LNCAP (cell line): ENCODE results near the gene PRDX5.

Source experiments
- CTCF ChIP-seq: fragments of 450-650 bp; IDR thresholded peaks from 2 replicates; pipeline ENCODE4 v1.5.1; 2017; ENCODE audit warnings: mild to moderate bottlenecking

Gene PRDX5

GRCh38 chr11:64334764-64335735 is 17.1 kb downstream of the PRDX5 start:
- no peak for TF ChIP-seq CTCF

GRCh38 chr11:64337538-64338249 is 19.8 kb downstream of the PRDX5 start:
- TF ChIP-seq CTCF, result no peak

- no peak for TF ChIP-seq CTCF
Measured at GRCh38 chr11:64338716-64339115, 20.8 kb downstream of the PRDX5 start.

- no peak for TF ChIP-seq CTCF
Measured at GRCh38 chr11:64339286-64339685, 21.4 kb downstream of the PRDX5 start.

- no peak for TF ChIP-seq CTCF
Measured at GRCh38 chr11:64339754-64340408, 22.0 kb downstream of the PRDX5 start, which contains the start of gene CCDC88B. Gene CCDC88B, plus strand, starts transcription at chr11:64340204. Its CDS starts 63 bp downstream, at chr11:64340267.

GRCh38 chr11:64340671-64341335 is 22.9 kb downstream of the PRDX5 start:
- no peak for TF ChIP-seq CTCF

GRCh38 chr11:64341429-64341828 is 23.5 kb downstream of the PRDX5 start:
- TF ChIP-seq CTCF, result no peak
